GM12892 (cell line): ENCODE measurements around the gene COL8A2.

Experiments
- POLR2AphosphoS5 ChIP-seq: IDR thresholded peaks from 2 replicates; pipeline ENCODE4 v1.6.1; 2011; ENCODE audit warnings: low read depth, low read length, control low read depth
- TAF1 ChIP-seq: IDR thresholded peaks from 2 replicates; pipeline ENCODE4 v1.6.1; 2011; ENCODE audit warnings: low read depth, mild to moderate bottlenecking, control low read depth, low read length, borderline replicate concordance

- no peak for TF ChIP-seq TAF1
- no peak; the same call in 1 of the 2 replicates for TF ChIP-seq POLR2AphosphoS5
These were observed 23.8 kb upstream of the COL8A2 start for GRCh38 chr1:36148821-36149236.
